Activated T-cell treated with anti-CD3 and anti-CD28 coated beads, Interleukin-2, amount 50 U/mL, for 72 hours (primary cell): ENCODE results near the gene ZNFX1. TPM values are rescaled to one million over a fixed set of nuclear protein-coding genes. Genes with fewer than 3 reads are reported as not detected.

Experiments used
- ATAC-seq, 2 donors: fragments of 150-1000 bp; cut with Tn5 transposase; replicated peaks in 1 of 2; 2 replicates each; pipeline ENCODE4 v1.10.0; 2021; ENCODE audit warnings: moderate library complexity in 2 of 2, mild to moderate bottlenecking in 1 of 2
- DNase-seq, 2 donors: peaks; one replicate each; pipeline ENCODE4 v3.0.0; 2021 to 2022; ENCODE audit warnings: mixed read lengths in 1 of 2
- H3K27ac Mint-ChIP-seq: one replicate; pipeline ENCODE4 v1.8.0; 2022; ENCODE audit warnings: mild to moderate bottlenecking, moderate library complexity, mixed read lengths
- H3K27me3 Mint-ChIP-seq: one replicate; pipeline ENCODE4 v1.8.0; 2022; ENCODE audit warnings: low read depth, mixed read lengths
- H3K36me3 Mint-ChIP-seq, 2 donors: one replicate each; pipeline ENCODE4 v1.8.0; 2022; ENCODE audit warnings: mixed read lengths in 2 of 2, mild to moderate bottlenecking in 1 of 2; ENCODE audit not compliant: insufficient read depth in 2 of 2
- H3K4me1 Mint-ChIP-seq: one replicate; pipeline ENCODE4 v1.8.0; 2022; ENCODE audit warnings: low read depth, mixed read lengths
- H3K4me3 Mint-ChIP-seq, 2 donors: one replicate each; pipeline ENCODE4 v1.8.0; 2022; ENCODE audit warnings: mild to moderate bottlenecking in 2 of 2, mixed read lengths in 2 of 2, moderate library complexity in 2 of 2
- H3K9me3 Mint-ChIP-seq, 2 donors: one replicate each; pipeline ENCODE4 v1.8.0; 2022; ENCODE audit warnings: mixed read lengths in 2 of 2
- total RNA-seq, 2 donors: library from RNA; stranded (reverse); gene quantifications; one replicate each; pipeline ENCODE4 v1.2.3, GENCODE V29; 2022

ZNFX1 gene
- total RNA-seq, 2 donors from 2014 or later, result 37.8 to 48.8 TPM

DNA sequence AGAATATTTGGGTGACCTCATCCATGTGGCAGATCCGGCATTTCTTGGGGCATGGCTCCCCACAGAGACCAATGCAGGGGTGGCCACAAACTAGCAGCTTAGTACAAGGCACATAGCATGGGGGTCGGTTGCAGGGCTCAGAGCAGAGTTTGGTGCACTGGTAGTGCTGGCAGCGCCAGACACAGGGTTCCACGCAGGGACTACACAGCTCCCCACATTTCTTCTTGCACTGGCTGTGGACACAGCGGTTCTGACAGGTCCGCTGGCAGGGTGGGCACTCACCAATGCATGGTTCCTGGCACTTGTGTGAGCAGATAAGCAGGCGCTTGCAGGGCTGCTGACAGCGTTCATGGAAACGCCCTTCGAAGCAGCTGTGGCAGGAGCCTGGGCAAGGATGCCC lies 29.6 kb downstream of the ZNFX1 start:
- ATAC-seq (peak; percentile 8 to 18), DNase-seq (no peak)
- H3K36me3 Mint-ChIP-seq, result peaks cover 22 to 30% of the 10 kb centered on the region in 2 donors
- H3K27ac Mint-ChIP-seq, result no peak overlapping the region
- H3K9me3 Mint-ChIP-seq, result no peaks in the 10 kb centered on the region
- H3K27me3 Mint-ChIP-seq, result no peaks in the 10 kb centered on the region
- no peak overlapping the region for H3K4me3 Mint-ChIP-seq
- peaks cover 5% of the 10 kb centered on the region for H3K4me1 Mint-ChIP-seq

DNA sequence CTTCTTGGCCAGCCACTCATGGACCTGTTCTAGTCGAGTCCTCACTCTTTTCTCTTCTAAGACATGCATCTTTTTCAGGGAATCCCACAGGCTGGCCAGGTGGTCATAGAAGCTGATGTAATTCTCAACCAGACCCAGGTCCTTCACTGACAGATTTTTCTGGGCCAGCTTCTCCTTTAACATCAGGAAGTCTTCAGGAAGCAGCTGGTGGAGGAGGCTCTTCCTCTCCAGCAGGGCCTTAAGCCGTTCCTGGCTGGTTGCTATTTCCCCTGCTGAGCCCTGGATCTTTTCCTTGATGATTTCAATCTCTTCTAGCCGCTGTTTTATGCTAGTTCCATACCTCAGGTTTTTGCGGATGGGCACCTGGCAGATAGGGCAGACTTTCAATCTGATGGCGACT lies 30.1 kb downstream of the ZNFX1 start:
- Mint-ChIP-seq H3K9me3 (no peaks in the 10 kb centered on the region), H3K4me1 (peaks cover 5% of the 10 kb centered on the region), H3K4me3 (no peak overlapping the region), H3K36me3 (peaks cover 20 to 24% of the 10 kb centered on the region in 2 donors), H3K27ac (peak overlapping the region; percentile 55), H3K27me3 (no peaks in the 10 kb centered on the region)
- ATAC-seq (no peak), DNase-seq (no peak)

GRCh38 chr20:49247169-49247723 lies 30.6 kb downstream of the ZNFX1 start:
- DNase-seq (no peak), ATAC-seq (no peak)
- Mint-ChIP-seq H3K4me1 (peaks cover 5% of the 10 kb centered on the region), H3K4me3 (no peak overlapping the region), H3K36me3 (peaks cover 20% of the 10 kb centered on the region in 2 donors), H3K27me3 (no peaks in the 10 kb centered on the region), H3K27ac (peak overlapping the region; percentile 55), H3K9me3 (no peaks in the 10 kb centered on the region)

DNA sequence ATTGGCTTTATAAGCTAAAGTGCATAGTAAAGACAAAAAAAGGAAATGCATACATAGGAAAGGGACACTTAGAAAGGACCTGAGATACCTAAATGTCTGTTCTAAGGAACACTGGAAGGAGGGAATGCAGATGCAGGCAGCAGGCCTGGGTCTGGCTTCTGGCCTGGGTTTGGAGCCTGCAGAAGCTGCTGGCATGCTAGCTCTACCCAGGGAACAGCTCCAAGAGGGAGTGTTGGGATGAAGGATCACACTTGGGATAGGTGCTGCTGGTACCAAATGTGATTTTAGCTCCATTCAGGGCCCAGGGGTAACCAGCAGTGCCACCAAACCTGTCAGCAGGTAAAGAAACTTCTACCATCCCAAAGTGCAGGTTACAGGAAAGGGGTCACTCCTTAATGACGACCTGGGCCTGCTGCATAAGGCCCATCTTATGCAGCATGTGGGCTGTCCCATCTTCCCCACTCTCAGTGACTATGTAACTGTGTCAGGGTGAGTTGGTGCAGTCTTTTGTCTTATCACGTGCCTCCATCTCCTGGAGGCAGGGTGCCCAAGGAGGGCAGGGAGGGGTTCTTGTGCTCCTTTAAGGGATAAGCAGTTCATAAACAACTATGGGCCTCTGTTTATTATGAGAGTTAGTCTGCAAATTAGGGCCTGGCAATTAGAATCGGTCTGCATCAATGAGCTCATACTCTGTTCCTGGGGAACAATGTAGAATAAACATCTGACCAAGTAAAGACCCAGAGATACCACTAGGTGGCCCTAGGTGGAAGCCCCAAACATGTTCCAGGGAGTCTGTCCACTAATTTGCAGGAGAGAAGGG lies 31.7 kb downstream of the ZNFX1 start:
- ATAC-seq (peak; percentile 54 to 63), DNase-seq (peak in 1 of 2 donors; percentile 23)
- H3K27ac Mint-ChIP-seq, result peak overlapping the region; percentile 11
- peaks cover 5% of the 10 kb centered on the region for H3K4me1 Mint-ChIP-seq
- peaks cover 12 to 17% of the 10 kb centered on the region in 2 donors for H3K36me3 Mint-ChIP-seq
- H3K9me3 Mint-ChIP-seq, result no peaks in the 10 kb centered on the region
- H3K4me3 Mint-ChIP-seq, result no peak overlapping the region
- H3K27me3 Mint-ChIP-seq, result no peaks in the 10 kb centered on the region

- Mint-ChIP-seq H3K27me3 (no peaks in the 10 kb centered on the region), H3K4me1 (no peaks in the 10 kb centered on the region), H3K9me3 (no peaks in the 10 kb centered on the region), H3K36me3 (peaks cover 11 to 24% of the 10 kb centered on the region in 2 donors), H3K4me3 (no peak overlapping the region), H3K27ac (peak overlapping the region; percentile 1)
- no peak for DNase-seq
- peak in 1 of 2 donors; percentile 20 for ATAC-seq
Measured at GRCh38 chr20:49237531-49237930, 40.3 kb downstream of the ZNFX1 start.

- no peak overlapping the region for H3K27ac Mint-ChIP-seq
- peaks cover 11 to 26% of the 10 kb centered on the region in 2 donors for H3K36me3 Mint-ChIP-seq
- ATAC-seq, result no peak
Measured at GRCh38 chr20:49236301-49236700, 41.6 kb downstream of the ZNFX1 start.

DNA sequence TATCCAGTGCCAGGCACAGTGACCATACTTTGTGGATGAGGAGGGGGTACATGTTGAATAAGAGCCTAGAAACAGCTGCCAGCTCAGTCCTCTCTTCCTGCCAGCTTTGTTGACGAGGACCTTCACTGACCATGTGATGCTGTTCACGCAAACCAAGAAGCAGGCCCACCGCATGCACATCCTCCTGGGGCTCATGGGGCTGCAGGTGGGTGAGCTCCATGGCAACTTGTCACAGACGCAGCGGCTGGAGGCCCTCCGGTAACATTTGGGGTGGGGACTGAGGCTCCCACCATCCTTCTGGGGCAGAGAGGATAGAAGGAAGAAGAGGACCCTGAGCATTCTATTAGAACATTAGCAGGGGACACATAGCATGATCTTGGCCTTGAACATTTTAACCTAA lies 43.0 kb downstream of the ZNFX1 start:
- Mint-ChIP-seq H3K27me3 (no peaks in the 10 kb centered on the region), H3K27ac (no peak overlapping the region), H3K4me3 (no peak overlapping the region), H3K9me3 (no peaks in the 10 kb centered on the region), H3K36me3 (peaks cover 13 to 33% of the 10 kb centered on the region in 2 donors), H3K4me1 (peaks cover 4% of the 10 kb centered on the region)
- ATAC-seq (no peak), DNase-seq (no peak)

More at GRCh38 chr20:49236301-49236700, 41.6 kb downstream of the ZNFX1 start:
- no peak for DNase-seq
- Mint-ChIP-seq H3K4me1 (no peaks in the 10 kb centered on the region), H3K4me3 (no peak overlapping the region), H3K27me3 (no peaks in the 10 kb centered on the region), H3K9me3 (no peaks in the 10 kb centered on the region)

- no peak for ATAC-seq
- no peak for DNase-seq
- peaks cover 4% of the 10 kb centered on the region for H3K4me1 Mint-ChIP-seq
- no peak overlapping the region for H3K4me3 Mint-ChIP-seq
- no peaks in the 10 kb centered on the region for H3K9me3 Mint-ChIP-seq
- H3K36me3 Mint-ChIP-seq, result peaks cover 13 to 28% of the 10 kb centered on the region in 2 donors
- no peaks in the 10 kb centered on the region for H3K27me3 Mint-ChIP-seq
- H3K27ac Mint-ChIP-seq, result no peak overlapping the region
Measured at GRCh38 chr20:49233226-49233625, 44.6 kb downstream of the ZNFX1 start.

GRCh38 chr20:49231471-49231870 lies 46.4 kb downstream of the ZNFX1 start:
- no peak for DNase-seq

DNA sequence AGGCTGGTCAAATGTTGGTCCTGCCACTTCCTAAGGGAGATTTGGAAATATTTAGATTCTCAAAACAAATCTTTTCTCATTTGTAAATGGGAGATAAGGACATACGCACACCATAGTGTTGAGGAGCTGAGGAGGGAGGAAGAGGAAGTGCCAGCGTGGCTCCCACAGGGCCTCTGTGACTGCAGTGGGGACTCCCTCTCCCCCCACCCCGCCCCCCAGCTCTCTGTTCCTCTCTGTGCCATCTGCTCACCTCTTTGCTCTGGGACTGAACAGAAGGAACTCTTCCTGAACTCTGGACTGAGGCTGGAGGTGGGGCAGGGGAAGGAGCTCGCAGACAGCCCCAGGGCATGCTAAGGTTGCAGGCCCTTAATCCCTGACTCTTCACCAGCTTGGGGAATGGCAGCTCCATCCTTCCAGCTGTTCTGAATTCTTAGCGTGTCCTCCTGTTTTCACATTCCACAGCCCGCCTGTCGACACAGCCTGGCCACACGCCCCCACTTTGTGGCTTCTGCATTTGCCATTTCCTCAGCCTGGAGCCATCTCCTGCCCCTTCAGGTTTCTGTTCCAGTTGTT lies 47.2 kb downstream of the ZNFX1 start:
- Mint-ChIP-seq H3K27ac (no peak overlapping the region), H3K36me3 (peaks cover 13 to 35% of the 10 kb centered on the region in 2 donors), H3K4me1 (peaks cover 4% of the 10 kb centered on the region), H3K4me3 (no peak overlapping the region), H3K9me3 (no peaks in the 10 kb centered on the region), H3K27me3 (no peaks in the 10 kb centered on the region)
- ATAC-seq, result no peak
- no peak for DNase-seq

More at GRCh38 chr20:49231471-49231870, 46.4 kb downstream of the ZNFX1 start:
- ATAC-seq, result no peak
- Mint-ChIP-seq H3K36me3 (peaks cover 8 to 26% of the 10 kb centered on the region in 2 donors), H3K27me3 (no peaks in the 10 kb centered on the region), H3K27ac (no peak overlapping the region), H3K4me3 (no peak overlapping the region), H3K9me3 (no peaks in the 10 kb centered on the region), H3K4me1 (peaks cover 4% of the 10 kb centered on the region)

GRCh38 chr20:49230021-49230420 lies 47.8 kb downstream of the ZNFX1 start:
- no peaks in the 10 kb centered on the region for H3K9me3 Mint-ChIP-seq
- H3K36me3 Mint-ChIP-seq, result peaks cover 13 to 41% of the 10 kb centered on the region in 2 donors
- no peak overlapping the region for H3K4me3 Mint-ChIP-seq
- ATAC-seq (no peak), DNase-seq (no peak)
- H3K4me1 Mint-ChIP-seq, result peaks cover 4% of the 10 kb centered on the region
- no peaks in the 10 kb centered on the region for H3K27me3 Mint-ChIP-seq
- H3K27ac Mint-ChIP-seq, result peak overlapping the region; percentile 34

DNA sequence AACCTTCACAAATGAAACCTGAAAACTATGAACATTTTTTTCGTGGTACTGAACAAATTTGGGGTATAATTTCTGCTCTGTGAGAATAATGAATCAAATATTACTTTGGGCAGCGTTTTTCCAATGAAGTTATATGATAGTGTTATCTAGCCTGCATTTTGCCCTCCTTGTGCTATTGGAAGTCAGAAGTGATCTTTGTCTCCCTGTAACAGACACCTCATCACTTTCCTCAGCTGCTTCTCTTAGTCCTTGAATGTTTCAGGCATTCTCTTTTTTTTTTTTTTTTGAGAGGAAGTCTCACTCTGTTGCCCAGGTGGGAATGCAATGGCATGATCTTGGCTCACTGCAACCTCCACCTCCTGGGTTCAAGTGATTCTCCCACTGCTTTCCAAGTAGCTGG lies 48.5 kb downstream of the ZNFX1 start:
- Mint-ChIP-seq H3K9me3 (no peaks in the 10 kb centered on the region), H3K4me3 (no peak overlapping the region), H3K36me3 (peaks cover 13 to 37% of the 10 kb centered on the region in 2 donors), H3K4me1 (peaks cover 4% of the 10 kb centered on the region), H3K27ac (no peak overlapping the region), H3K27me3 (no peaks in the 10 kb centered on the region)
- DNase-seq (no peak), ATAC-seq (no peak)

- ATAC-seq, result no peak
Measured at GRCh38 chr20:49228676-49229075, 49.2 kb downstream of the ZNFX1 start.

More at GRCh38 chr20:49228676-49229075, 49.2 kb downstream of the ZNFX1 start:
- H3K36me3 Mint-ChIP-seq, result peaks cover 10 to 35% of the 10 kb centered on the region in 2 donors
- peaks cover 4% of the 10 kb centered on the region for H3K4me1 Mint-ChIP-seq
- H3K9me3 Mint-ChIP-seq, result no peaks in the 10 kb centered on the region
- H3K27ac Mint-ChIP-seq, result no peak overlapping the region
- no peaks in the 10 kb centered on the region for H3K27me3 Mint-ChIP-seq
- no peak for DNase-seq
- no peak overlapping the region for H3K4me3 Mint-ChIP-seq
